Breast epithelium (tissue), 4 donors: ENCODE measurements around the gene CDK2. TPM values are rescaled to one million over a fixed set of nuclear protein-coding genes. Genes with fewer than 3 reads are reported as not detected.

ENCODE experiments used
- DNase-seq, 2 donors: peaks; one replicate each; pipeline ENCODE4 v3.0.0-alpha.2; 2019; ENCODE audit warnings: low spot score in 2 of 2
- H3K27ac ChIP-seq, 2 donors: fragments of 200-600 bp; sonication (generic) in 1 of 2; one replicate each; pipeline ENCODE4 v1.5.1; 2016 to 2019; ENCODE audit warnings: mild to moderate bottlenecking in 1 of 2
- H3K27me3 ChIP-seq, 2 donors: fragments of 200-600 bp; sonication (generic) in 1 of 2; one replicate each; pipeline versions ENCODE4 v1.5.1 to v1.6.0; 2017 to 2019; ENCODE audit warnings: control low read depth in 1 of 2, mild to moderate bottlenecking in 1 of 2
- H3K36me3 ChIP-seq: fragments of 200-600 bp; one replicate; pipeline ENCODE4 v1.5.1; 2019
- H3K4me1 ChIP-seq, 2 donors: fragments of 200-600 bp; sonication (generic); one replicate each; pipeline ENCODE4 v1.5.1; 2016 to 2019; ENCODE audit warnings: control low read depth in 1 of 2
- H3K4me3 ChIP-seq, 3 donors: fragments of 200-600 bp; sonication (generic); 1 replicate in 2 of 3; 2 replicates in 1 of 3; pipeline ENCODE4 v1.5.1; 2016 to 2019; ENCODE audit warnings: mild to moderate bottlenecking in 3 of 3, moderate library complexity in 2 of 3
- H3K9me3 ChIP-seq, 2 donors: fragments of 200-600 bp; sonication (generic) in 1 of 2; one replicate each; pipeline ENCODE4 v1.5.1; 2016 to 2019; ENCODE audit warnings: control low read depth in 1 of 2
- POLR2A ChIP-seq: fragments of 450-650 bp; IDR thresholded peaks from one replicate; pipeline ENCODE4 v1.6.1; 2016; ENCODE audit warnings: antibody characterized with exemption, mild to moderate bottlenecking, moderate library complexity
- POLR2AphosphoS5 ChIP-seq, 3 donors: sonication (generic); formaldehyde crosslinking; IDR thresholded peaks; one replicate each; pipeline ENCODE4 v1.6.1; 2017; ENCODE audit warnings: antibody characterized with exemption in 3 of 3
- intact Hi-C: fragments of 100-400 bp; cut with DNase I; formaldehyde crosslinking; loops from one replicate; pipeline ENCODE4 v1.15.1; 2023; ENCODE audit warnings: low total_unique reads
- total RNA-seq, 3 donors: library from RNA; depleted of rRNA; stranded (reverse); fragments of >200 nt; gene quantifications; one replicate each; pipeline ENCODE4 v1.1.0, GENCODE V29; 2016
- TF ChIP-seq, protein P1 (sequence below), 3 donors: fragments of 450-650 bp; IDR thresholded peaks; one replicate each; pipeline ENCODE4 v1.5.1; 2016 to 2017; ENCODE audit warnings: antibody characterized with exemption in 3 of 3, mild to moderate bottlenecking in 3 of 3, moderate library complexity in 3 of 3

CDK2 gene
- total RNA-seq, 3 donors from 2014 or later: 8.2 to 27.2 (median 27.1) TPM

DNA sequence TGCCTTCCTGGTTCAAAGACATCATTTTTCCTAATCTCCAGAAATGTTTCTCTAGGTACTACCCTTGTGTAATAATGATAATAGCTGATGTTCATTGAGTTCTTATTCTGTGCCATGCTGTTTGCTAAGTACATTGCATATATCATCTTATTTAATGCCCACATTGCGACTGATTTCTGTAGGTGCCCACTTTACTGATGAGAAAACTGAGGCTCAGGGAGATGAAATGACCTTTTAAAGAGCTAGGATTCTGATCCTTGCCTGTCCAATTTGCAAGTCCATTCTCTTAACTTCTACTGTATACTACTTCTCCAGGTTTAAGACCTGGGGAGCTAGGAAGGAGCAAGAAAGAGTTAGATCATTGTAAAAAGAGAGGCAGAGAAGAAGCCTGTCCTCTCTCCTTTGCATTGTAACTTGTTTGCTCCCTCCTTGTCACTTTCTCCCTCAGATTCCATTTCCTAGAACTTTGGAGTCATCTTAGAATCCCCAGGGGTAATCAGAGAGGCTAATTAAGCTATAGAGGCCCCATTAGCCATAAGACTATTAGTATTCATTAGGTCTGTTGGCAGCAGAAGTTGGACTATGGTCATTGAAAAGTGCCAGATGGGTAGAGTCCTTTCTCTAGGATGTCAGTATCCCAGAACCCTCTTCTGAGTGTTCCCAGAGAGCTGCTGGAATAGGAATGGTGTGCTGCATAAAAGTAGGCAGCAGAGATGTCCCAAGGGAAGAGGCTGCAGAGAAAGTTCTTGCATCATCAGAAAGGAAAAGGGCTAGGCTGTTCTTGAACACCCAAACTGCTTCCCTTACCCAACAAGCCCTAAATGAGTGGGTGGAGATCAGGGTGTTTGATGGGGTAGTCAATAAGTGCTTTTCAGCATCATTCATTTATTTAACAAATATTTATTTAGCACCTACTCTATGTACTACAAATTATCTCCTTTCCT is 32.6 kb upstream of the CDK2 start:
- Histone ChIP-seq H3K9me3 (no peaks in the 10 kb centered on the region), H3K4me3 (no peak overlapping the region), H3K27ac (no peak overlapping the region), H3K4me1 (peaks cover 4 to 20% of the 10 kb centered on the region in 2 donors), H3K36me3 (no peaks in the 10 kb centered on the region), H3K27me3 (no peaks in the 10 kb centered on the region)
- TF ChIP-seq, protein P1, sequence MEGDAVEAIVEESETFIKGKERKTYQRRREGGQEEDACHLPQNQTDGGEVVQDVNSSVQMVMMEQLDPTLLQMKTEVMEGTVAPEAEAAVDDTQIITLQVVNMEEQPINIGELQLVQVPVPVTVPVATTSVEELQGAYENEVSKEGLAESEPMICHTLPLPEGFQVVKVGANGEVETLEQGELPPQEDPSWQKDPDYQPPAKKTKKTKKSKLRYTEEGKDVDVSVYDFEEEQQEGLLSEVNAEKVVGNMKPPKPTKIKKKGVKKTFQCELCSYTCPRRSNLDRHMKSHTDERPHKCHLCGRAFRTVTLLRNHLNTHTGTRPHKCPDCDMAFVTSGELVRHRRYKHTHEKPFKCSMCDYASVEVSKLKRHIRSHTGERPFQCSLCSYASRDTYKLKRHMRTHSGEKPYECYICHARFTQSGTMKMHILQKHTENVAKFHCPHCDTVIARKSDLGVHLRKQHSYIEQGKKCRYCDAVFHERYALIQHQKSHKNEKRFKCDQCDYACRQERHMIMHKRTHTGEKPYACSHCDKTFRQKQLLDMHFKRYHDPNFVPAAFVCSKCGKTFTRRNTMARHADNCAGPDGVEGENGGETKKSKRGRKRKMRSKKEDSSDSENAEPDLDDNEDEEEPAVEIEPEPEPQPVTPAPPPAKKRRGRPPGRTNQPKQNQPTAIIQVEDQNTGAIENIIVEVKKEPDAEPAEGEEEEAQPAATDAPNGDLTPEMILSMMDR (IDR thresholded peaks at IDR 0.05): no peak
- no peak for TF ChIP-seq POLR2AphosphoS5 (IDR thresholded peaks at IDR 0.05)
- no peak for TF ChIP-seq POLR2A
- DNase-seq: no peak
- intact Hi-C loops: loop anchor here (10.0 kb wide), 1 partner anchor 99 kb away; no protein-coding TSS in a partner anchor

DNA sequence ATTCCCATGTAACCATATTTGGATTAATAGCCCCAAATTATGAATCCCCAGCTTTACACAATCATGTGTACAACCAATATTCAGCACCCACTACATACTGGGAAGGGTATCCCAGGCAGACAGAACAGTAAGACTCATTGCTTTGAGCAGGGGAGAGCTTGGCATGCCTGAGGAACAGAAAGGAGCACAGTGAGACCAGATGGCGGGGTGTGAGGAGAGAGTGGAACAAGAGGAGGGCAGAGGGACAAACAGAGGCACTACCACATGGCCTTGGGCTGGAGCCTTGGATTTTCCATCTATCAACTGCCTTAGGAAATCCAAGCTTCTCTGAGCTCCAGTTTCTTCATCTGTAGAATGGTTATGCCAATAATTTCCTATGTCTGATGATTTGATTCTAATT is 31.9 kb upstream of the CDK2 start:
- H3K36me3 ChIP-seq: no peaks in the 10 kb centered on the region
- no peaks in the 10 kb centered on the region for H3K27me3 ChIP-seq
- H3K4me3 ChIP-seq: no peak overlapping the region
- H3K9me3 ChIP-seq: no peaks in the 10 kb centered on the region
- DNase-seq: no peak
- intact Hi-C loops: loop anchor here (5.0 to 10.0 kb wide), 2 partner anchors 100 to 192 kb away; partner anchors contain the start of gene GDF11
- no peak overlapping the region for H3K27ac ChIP-seq
- TF ChIP-seq, protein P1 (IDR thresholded peaks at IDR 0.05): no peak
- no peak for TF ChIP-seq POLR2AphosphoS5 (IDR thresholded peaks at IDR 0.05)
- no peak for TF ChIP-seq POLR2A
- peaks cover 4 to 20% of the 10 kb centered on the region in 2 donors for H3K4me1 ChIP-seq

DNA sequence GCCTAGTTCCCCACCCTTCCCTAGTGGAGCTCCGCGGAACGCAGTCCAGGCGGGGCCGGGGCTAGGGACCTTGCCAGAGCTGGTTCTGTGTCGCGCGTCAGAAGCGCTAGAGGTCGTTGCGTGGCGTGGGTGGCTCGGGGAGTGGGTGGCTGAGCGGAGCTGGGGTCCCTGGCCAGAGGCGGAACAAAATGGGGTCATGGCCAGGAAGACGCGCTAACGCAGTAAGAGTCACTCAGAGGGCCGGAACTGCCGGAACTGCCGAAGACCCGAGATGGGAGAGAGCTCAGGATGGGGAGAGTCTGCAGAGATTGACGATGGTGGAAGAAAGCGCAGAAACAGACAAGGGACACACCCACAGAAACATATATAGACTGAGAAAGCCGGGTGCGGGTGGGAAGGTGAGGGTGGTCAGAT is 30.9 kb upstream of the CDK2 start:
- intact Hi-C loops: loop anchor here (5.0 to 10.0 kb wide), 2 partner anchors 101 to 193 kb away; partner anchors contain the start of gene GDF11
- no peaks in the 10 kb centered on the region for H3K36me3 ChIP-seq
- no peaks in the 10 kb centered on the region for H3K27me3 ChIP-seq
- TF ChIP-seq POLR2AphosphoS5 (IDR thresholded peaks at IDR 0.05) (no peak), POLR2A (no peak)
- TF ChIP-seq, protein P1 (IDR thresholded peaks at IDR 0.05): no peak
- no peaks in the 10 kb centered on the region for H3K9me3 ChIP-seq
- H3K4me1 ChIP-seq: peaks cover 4 to 19% of the 10 kb centered on the region in 2 donors
- peak overlapping the region; percentile 54 to 69 for H3K27ac ChIP-seq
- H3K4me3 ChIP-seq: peak overlapping the region; percentile 26 to 53 (median 35)
- no peak for DNase-seq

DNA sequence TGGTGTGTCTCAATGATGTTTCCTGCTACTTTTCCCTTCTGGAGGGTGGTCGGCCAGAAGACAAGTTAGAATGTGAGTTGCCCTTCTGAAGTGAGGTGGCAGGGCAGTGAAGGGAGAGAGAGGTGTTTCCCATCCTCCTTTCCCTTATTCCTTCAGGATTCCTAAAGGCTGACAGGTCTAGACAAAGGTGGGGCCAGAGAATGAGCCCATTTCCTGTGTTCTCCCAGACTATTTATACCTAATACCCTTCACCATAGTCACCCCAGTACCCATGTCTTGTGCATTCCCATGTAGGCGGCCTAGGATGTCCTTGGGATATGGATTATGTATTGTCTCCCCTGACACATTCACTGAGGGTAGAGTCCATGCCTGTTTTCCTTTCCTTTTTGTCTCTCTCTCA is 28.6 kb upstream of the CDK2 start:
- Histone ChIP-seq H3K27ac (no peak overlapping the region), H3K9me3 (no peaks in the 10 kb centered on the region), H3K36me3 (no peaks in the 10 kb centered on the region), H3K4me1 (peaks cover 0 to 5% of the 10 kb centered on the region in 2 donors), H3K4me3 (no peak overlapping the region), H3K27me3 (no peaks in the 10 kb centered on the region)
- DNase-seq: no peak
- intact Hi-C loops: loop anchor here (5.0 to 10.0 kb wide), 2 partner anchors 103 to 196 kb away; partner anchors contain the start of gene GDF11
- no peak for TF ChIP-seq POLR2A
- no peak for TF ChIP-seq POLR2AphosphoS5 (IDR thresholded peaks at IDR 0.05)
- TF ChIP-seq, protein P1 (IDR thresholded peaks at IDR 0.05): no peak
